ENCODE results near the gene TSACC.

GRCh38 chr1:156289857-156290256, 48.5 kb upstream of the TSACC start:
- TF ChIP-seq CTCF (IDR thresholded peaks at IDR 0.05; ENCODE audit: low read depth, low read length, missing input control) (no peak), JUND (IDR thresholded peaks at IDR 0.05) (no peak), ATF3 (IDR thresholded peaks at IDR 0.05) (no peak), MAX (IDR thresholded peaks at IDR 0.05) (no peak), GABPA (IDR thresholded peaks at IDR 0.05 in 1 of 2, conservative IDR thresholded peaks at IDR 0.05 in 1 of 2) (no peak), ZBTB33 (IDR thresholded peaks at IDR 0.05) (no peak), REST (IDR thresholded peaks at IDR 0.05) (no peak), HNF4G (IDR thresholded peaks at IDR 0.05) (no peak), RAD21 (IDR thresholded peaks at IDR 0.05) (no peak), EGR1 (IDR thresholded peaks at IDR 0.05; ENCODE audit: low read depth in 2 of 2) (no peak), TAF1 (conservative IDR thresholded peaks at IDR 0.05) (no peak), YY1 (IDR thresholded peaks at IDR 0.05) (no peak), SP1 (IDR thresholded peaks at IDR 0.05) (no peak), NR2F2 (IDR thresholded peaks at IDR 0.05) (no peak)
